Measurements from ENCODE around the gene HOXB3. TPM values are rescaled to one million over a fixed set of nuclear protein-coding genes. Genes with fewer than 3 reads are reported as not detected.
A peak's percentile ranks its signal among the peaks of the same experiment; 100 is the strongest.

The HOXB3 gene
- total and polyA plus RNA-seq, 2 donors (not counting 1 experiment from before 2014, with no cell fraction given), result 15.7 to 28.6 TPM

- Histone ChIP-seq H3K4me3 (replicated peaks in 1 of 4; ENCODE audit: control extremely low read depth in 1 of 4, insufficient read depth in 1 of 4, low read depth in 3 of 4, low read length in 4 of 4) (peak overlapping the region in 2 of 4 experiments; percentile 6 to 26), H3K79me2 (ENCODE audit: control insufficient read depth, insufficient read depth, low read length) (peaks cover 90% of the 10 kb centered on the region), H3K9me3 (ENCODE audit: control insufficient read depth, insufficient read depth, low read depth, low read length) (no peaks in the 10 kb centered on the region), H3K27me3 (ENCODE audit: control insufficient read depth, insufficient read depth, low read length) (no peaks in the 10 kb centered on the region), H4K20me1 (ENCODE audit: control insufficient read depth, extremely low read depth, insufficient read depth, low read length) (no peaks in the 10 kb centered on the region), H3K27ac (ENCODE audit: insufficient read depth, low read length) (peak overlapping the region; percentile 97), H3K9ac (ENCODE audit: insufficient read depth, low read length) (no peak overlapping the region), H2AFZ (ENCODE audit: low read length) (no peak overlapping the region), H3K36me3 (ENCODE audit: control insufficient read depth, insufficient read depth, low read length) (peaks cover 18% of the 10 kb centered on the region), H3K4me1 (ENCODE audit: control insufficient read depth, extremely low read depth, insufficient read depth, low read length) (peaks cover 45% of the 10 kb centered on the region), H3K4me2 (ENCODE audit: extremely low read depth, insufficient read depth, low read length) (peak overlapping the region; percentile 37)
- peak; percentile 29 to 51 for DNase-seq (ENCODE audit: low read depth in 2 of 2)
- TF ChIP-seq EZH2 (IDR thresholded peaks at IDR 0.05; ENCODE audit: low read length, missing control alignments), result no peak
- TF ChIP-seq, protein P1, sequence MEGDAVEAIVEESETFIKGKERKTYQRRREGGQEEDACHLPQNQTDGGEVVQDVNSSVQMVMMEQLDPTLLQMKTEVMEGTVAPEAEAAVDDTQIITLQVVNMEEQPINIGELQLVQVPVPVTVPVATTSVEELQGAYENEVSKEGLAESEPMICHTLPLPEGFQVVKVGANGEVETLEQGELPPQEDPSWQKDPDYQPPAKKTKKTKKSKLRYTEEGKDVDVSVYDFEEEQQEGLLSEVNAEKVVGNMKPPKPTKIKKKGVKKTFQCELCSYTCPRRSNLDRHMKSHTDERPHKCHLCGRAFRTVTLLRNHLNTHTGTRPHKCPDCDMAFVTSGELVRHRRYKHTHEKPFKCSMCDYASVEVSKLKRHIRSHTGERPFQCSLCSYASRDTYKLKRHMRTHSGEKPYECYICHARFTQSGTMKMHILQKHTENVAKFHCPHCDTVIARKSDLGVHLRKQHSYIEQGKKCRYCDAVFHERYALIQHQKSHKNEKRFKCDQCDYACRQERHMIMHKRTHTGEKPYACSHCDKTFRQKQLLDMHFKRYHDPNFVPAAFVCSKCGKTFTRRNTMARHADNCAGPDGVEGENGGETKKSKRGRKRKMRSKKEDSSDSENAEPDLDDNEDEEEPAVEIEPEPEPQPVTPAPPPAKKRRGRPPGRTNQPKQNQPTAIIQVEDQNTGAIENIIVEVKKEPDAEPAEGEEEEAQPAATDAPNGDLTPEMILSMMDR (conservative IDR thresholded peaks at IDR 0.05 in 1 of 2, IDR thresholded peaks at IDR 0.05 in 1 of 2; ENCODE audit: low read depth in 1 of 2, low read length in 2 of 2), result no peak
These were observed 40.8 kb downstream of the HOXB3 start for GRCh38 chr17:48549281-48549630.

DNA sequence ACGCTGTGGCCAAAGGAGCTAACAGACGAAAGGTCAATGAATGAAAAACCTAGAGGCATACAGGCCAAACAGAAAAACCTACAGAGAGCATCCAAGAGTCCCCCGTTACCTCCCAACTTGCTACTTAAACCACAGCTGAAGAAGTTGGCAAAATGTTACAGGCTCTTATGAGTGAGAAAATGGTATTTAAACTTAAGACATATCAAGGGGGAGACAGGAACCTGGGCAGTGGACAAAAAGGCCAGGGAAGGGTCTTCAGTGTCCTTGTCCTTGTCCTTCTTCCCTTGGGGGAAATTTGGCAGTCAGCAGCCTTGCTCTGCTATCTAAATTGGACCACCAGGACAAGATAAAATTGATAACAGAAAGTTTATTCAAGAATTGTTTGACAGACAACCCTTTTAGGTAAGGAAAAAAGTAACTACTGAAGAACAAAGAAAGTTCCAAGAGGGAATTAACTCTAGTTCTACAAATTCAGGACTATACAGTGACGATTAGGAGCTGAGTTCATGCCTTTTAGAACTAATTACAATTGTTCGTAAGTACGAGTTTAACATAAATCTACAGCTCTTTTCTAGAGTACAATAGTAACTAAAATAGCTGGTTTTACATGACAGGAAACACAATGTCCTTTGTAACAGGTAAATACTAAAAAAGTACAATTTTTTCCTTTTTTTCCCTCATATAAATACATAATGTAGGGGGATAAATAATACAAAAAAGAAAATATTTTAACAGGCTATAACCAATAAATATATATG is 41.3 kb downstream of the HOXB3 start:
- H3K9ac ChIP-seq (ENCODE audit: insufficient read depth, low read length), result no peak overlapping the region
- peak overlapping the region; percentile 37 for H3K4me2 ChIP-seq (ENCODE audit: extremely low read depth, insufficient read depth, low read length)
- H3K4me3 ChIP-seq (replicated peaks in 1 of 4; ENCODE audit: control extremely low read depth in 1 of 4, insufficient read depth in 1 of 4, low read depth in 3 of 4, low read length in 4 of 4), result peak overlapping the region in 2 of 4 experiments; percentile 26 to 90
- peaks cover 90% of the 10 kb centered on the region for H3K79me2 ChIP-seq (ENCODE audit: control insufficient read depth, insufficient read depth, low read length)
- TF ChIP-seq, protein P1 (conservative IDR thresholded peaks at IDR 0.05 in 1 of 2, IDR thresholded peaks at IDR 0.05 in 1 of 2; ENCODE audit: low read depth in 1 of 2, low read length in 2 of 2), result no peak
- no peak for TF ChIP-seq EZH2 (IDR thresholded peaks at IDR 0.05; ENCODE audit: low read length, missing control alignments)
- H3K9me3 ChIP-seq (ENCODE audit: control insufficient read depth, insufficient read depth, low read depth, low read length), result no peaks in the 10 kb centered on the region
- peaks cover 42% of the 10 kb centered on the region for H3K4me1 ChIP-seq (ENCODE audit: control insufficient read depth, extremely low read depth, insufficient read depth, low read length)
- H2AFZ ChIP-seq (ENCODE audit: low read length), result no peak overlapping the region
- no peak for DNase-seq (ENCODE audit: low read depth in 2 of 2)
- H3K27ac ChIP-seq (ENCODE audit: insufficient read depth, low read length), result peak overlapping the region; percentile 97
- peaks cover 16% of the 10 kb centered on the region for H3K36me3 ChIP-seq (ENCODE audit: control insufficient read depth, insufficient read depth, low read length)
- H3K27me3 ChIP-seq (ENCODE audit: control insufficient read depth, insufficient read depth, low read length), result no peaks in the 10 kb centered on the region
- no peaks in the 10 kb centered on the region for H4K20me1 ChIP-seq (ENCODE audit: control insufficient read depth, extremely low read depth, insufficient read depth, low read length)

GRCh38 chr17:48547808-48548522 is 42.1 kb downstream of the HOXB3 start:
- Histone ChIP-seq H3K4me2 (ENCODE audit: extremely low read depth, insufficient read depth, low read length) (peak overlapping the region; percentile 94), H3K36me3 (ENCODE audit: control insufficient read depth, insufficient read depth, low read length) (peaks cover 20% of the 10 kb centered on the region), H3K79me2 (ENCODE audit: control insufficient read depth, insufficient read depth, low read length) (peaks cover 90% of the 10 kb centered on the region), H3K9ac (ENCODE audit: insufficient read depth, low read length) (peak overlapping the region; percentile 37), H3K4me3 (replicated peaks in 1 of 4; ENCODE audit: control extremely low read depth in 1 of 4, insufficient read depth in 1 of 4, low read depth in 3 of 4, low read length in 4 of 4) (peak overlapping the region; percentile 20 to 90 (median 40)), H2AFZ (ENCODE audit: low read length) (no peak overlapping the region), H3K27ac (ENCODE audit: insufficient read depth, low read length) (peak overlapping the region; percentile 97), H3K9me3 (ENCODE audit: control insufficient read depth, insufficient read depth, low read depth, low read length) (no peaks in the 10 kb centered on the region), H3K27me3 (ENCODE audit: control insufficient read depth, insufficient read depth, low read length) (no peaks in the 10 kb centered on the region), H3K4me1 (ENCODE audit: control insufficient read depth, extremely low read depth, insufficient read depth, low read length) (peaks cover 40% of the 10 kb centered on the region), H4K20me1 (ENCODE audit: control insufficient read depth, extremely low read depth, insufficient read depth, low read length) (no peaks in the 10 kb centered on the region)
- DNase-seq (ENCODE audit: low read depth in 2 of 2), result peak; percentile 81 to 94
- no peak for TF ChIP-seq EZH2 (IDR thresholded peaks at IDR 0.05; ENCODE audit: low read length, missing control alignments)
- TF ChIP-seq, protein P1 (conservative IDR thresholded peaks at IDR 0.05 in 1 of 2, IDR thresholded peaks at IDR 0.05 in 1 of 2; ENCODE audit: low read depth in 1 of 2, low read length in 2 of 2), result no peak

Data from fibroblast of lung (primary cell).